SK-N-SH (cell line): ENCODE measurements around the gene TNNT2. TPM values are rescaled to one million over a fixed set of nuclear protein-coding genes. Genes with fewer than 3 reads are reported as not detected.

Experiments used
- CTCF ChIA-PET: fragments of 300-600, 350-600 bp; formaldehyde crosslinking; extraction: SDS; loops from one replicate; lab custom pipeline; 2021; lab: Yijun Ruan, JAX
- POLR2A ChIA-PET: fragments of 350-600 bp; sonication (Branson Sonifier 250); formaldehyde crosslinking; extraction: SDS; loops from one replicate; lab custom pipeline; 2020; ENCODE audit warnings: antibody characterized with exemption, inconsistent platforms; lab: Yijun Ruan, JAX
- DNase-seq: peaks from one replicate; pipeline ENCODE4 v3.0.0; 2012
- H2AFZ ChIP-seq: fragments of 200-600 bp; sonication (generic); 2 replicates; pipeline ENCODE4 v1.8.1; 2016; ENCODE audit warnings: antibody characterized with exemption, mild to moderate bottlenecking, low read depth
- H3F3A ChIP-seq: fragments of 200-600 bp; sonication (generic); replicated peaks from 2 replicates; pipeline ENCODE3; 2016; ENCODE audit warnings: antibody characterized with exemption, mild to moderate bottlenecking; ENCODE audit not compliant: insufficient read depth
- H3K27ac ChIP-seq, 2 experiments: fragments of 200-500 bp in 1 of 2; fragments of 200-600 bp in 1 of 2; sonication (Bioruptor generic) in 1 of 2; sonication (generic), shearing (Covaris generic) in 1 of 2; 2 replicates each; pipeline versions ENCODE4 v1.5.1 to v1.6.1; 2014 to 2016; ENCODE audit warnings: low read depth in 2 of 2, inconsistent platforms in 1 of 2, low read length in 1 of 2, mild to moderate bottlenecking in 1 of 2, mixed read lengths in 1 of 2
- H3K27me3 ChIP-seq: fragments of 200-600 bp; sonication (generic), shearing (Covaris generic); 2 replicates; pipeline ENCODE4 v1.6.1; 2016; ENCODE audit warnings: mixed run types; ENCODE audit not compliant: insufficient read depth
- H3K36me3 ChIP-seq, 2 experiments: fragments of 200-500 bp in 1 of 2; fragments of 200-600 bp in 1 of 2; sonication (Bioruptor generic) in 1 of 2; sonication (generic) in 1 of 2; replicated peaks in 1 of 2; 2 replicates each; pipeline versions ENCODE3 to v1.5.1; 2014 to 2016; ENCODE audit warnings: low read length in 1 of 2, mild to moderate bottlenecking in 1 of 2; ENCODE audit not compliant: insufficient read depth in 2 of 2, control insufficient read depth in 1 of 2
- H3K4me1 ChIP-seq, 2 experiments: fragments of 200-500 bp in 1 of 2; fragments of 200-600 bp in 1 of 2; sonication (Bioruptor generic) in 1 of 2; sonication (generic), shearing (Covaris generic) in 1 of 2; 2 replicates each; pipeline versions ENCODE4 v1.5.1 to v1.6.1; 2014 to 2016; ENCODE audit warnings: low read depth in 1 of 2, low read length in 1 of 2, mixed run types in 1 of 2; ENCODE audit not compliant: insufficient read depth in 2 of 2, control insufficient read depth in 1 of 2
- H3K4me2 ChIP-seq: fragments of 200-600 bp; sonication (generic), shearing (Covaris generic); 2 replicates; pipeline ENCODE4 v1.6.1; 2017; ENCODE audit warnings: mixed run types
- H3K4me3 ChIP-seq, 2 experiments: fragments of 200-500 bp in 1 of 2; fragments of 200-600 bp in 1 of 2; sonication (Bioruptor generic) in 1 of 2; sonication (generic), shearing (Covaris generic) in 1 of 2; 2 replicates each; pipeline versions ENCODE4 v1.5.1 to v1.8.1; 2014 to 2016; ENCODE audit warnings: low read depth in 2 of 2, inconsistent platforms in 1 of 2, low read length in 1 of 2, mild to moderate bottlenecking in 1 of 2, mixed read lengths in 1 of 2, moderate library complexity in 1 of 2
- H3K79me2 ChIP-seq: fragments of 200-600 bp; sonication (generic); 2 replicates; pipeline ENCODE4 v1.8.1; 2017; ENCODE audit warnings: mild to moderate bottlenecking; ENCODE audit not compliant: insufficient read depth
- H3K9ac ChIP-seq: fragments of 200-600 bp; sonication (generic); 2 replicates; pipeline ENCODE4 v1.6.1; 2017; ENCODE audit warnings: mixed run types
- H3K9me2 ChIP-seq: fragments of 200-600 bp; sonication (generic); 2 replicates; pipeline ENCODE4 v1.6.1; 2017; ENCODE audit warnings: mixed run types
- H3K9me3 ChIP-seq: fragments of 200-600 bp; sonication (generic); 2 replicates; pipeline ENCODE4 v1.6.1; 2017; ENCODE audit warnings: mixed run types, mild to moderate bottlenecking, moderate library complexity
- H4K20me1 ChIP-seq: fragments of 200-600 bp; sonication (generic); 2 replicates; pipeline ENCODE4 v1.6.1; 2017; ENCODE audit warnings: mild to moderate bottlenecking, mixed run types; ENCODE audit not compliant: insufficient read depth
- CTCF ChIP-seq: fragments of 200-600 bp; sonication (generic); IDR thresholded peaks from 2 replicates; pipeline ENCODE4 v1.6.1; 2017; ENCODE audit warnings: antibody characterized with exemption, mild to moderate bottlenecking, moderate library complexity
- ELF1 ChIP-seq: IDR thresholded peaks from 2 replicates; pipeline ENCODE4 v1.4.0; 2012
- MAX ChIP-seq: IDR thresholded peaks from 2 replicates; pipeline ENCODE4 v1.4.0; 2012; ENCODE audit warnings: low read depth
- POLR2AphosphoS5 ChIP-seq: IDR thresholded peaks from 2 replicates; pipeline ENCODE4 v1.6.1; 2012; ENCODE audit warnings: low read depth, low read length
- RAD21 ChIP-seq: IDR thresholded peaks from 2 replicates; pipeline ENCODE4 v1.6.1; 2012; ENCODE audit warnings: mild to moderate bottlenecking, low read length
- TAF1 ChIP-seq: IDR thresholded peaks from 2 replicates; pipeline ENCODE4 v1.6.1; 2012; ENCODE audit warnings: low read depth, mild to moderate bottlenecking, low read length, moderate library complexity, borderline replicate concordance
- WGBS: methylation state at CpG from one replicate; pipeline ENCODE4 v1.1.6; 2017; ENCODE audit warnings: low lambda C conversion rate; 5-methylcytosine and 5-hydroxymethylcytosine counted together
- polyA plus RNA-seq, 3 experiments: library from polyadenylated mRNA; depleted of rRNA; stranded (reverse); fragments of >200 nt; gene quantifications; 2 replicates each; pipeline ENCODE4 v1.2.3, GENCODE V29; 2012
- TF ChIP-seq, protein P1 (sequence below): fragments of 150-350 bp; IDR thresholded peaks from 2 replicates; pipeline ENCODE4 v1.6.1; 2017; ENCODE audit warnings: antibody characterized with exemption, low read length, low read depth, borderline replicate concordance

Gene TNNT2
- polyA plus RNA-seq, 1 of the 3 experiments (the other 2 are of a cell fraction), result 0.33 TPM

- Histone ChIP-seq H3K79me2 (no peaks in the 10 kb centered on the region), H4K20me1 (no peaks in the 10 kb centered on the region), H3K27me3 (peaks cover 6% of the 10 kb centered on the region; the same call in 1 of the 2 replicates), H3K4me1 (peaks cover 0 to 7% of the 10 kb centered on the region in 2 experiments; a peak in 1 of 4 replicates), H3K4me2 (no peak overlapping the region), H3K36me3 (no peaks in the 10 kb centered on the region), H3F3A (no peaks in the 10 kb centered on the region), H3K9me3 (no peaks in the 10 kb centered on the region), H2AFZ (no peak overlapping the region), H3K27ac (no peak overlapping the region), H3K4me3 (no peak overlapping the region), H3K9me2 (no peaks in the 10 kb centered on the region), H3K9ac (no peak overlapping the region)
- TF ChIP-seq MAX (no peak), POLR2AphosphoS5 (no peak), TAF1 (no peak)
- WGBS, result 67% methylated on average over 3 of the region's 3 CpGs
- POLR2A ChIA-PET, result no interaction called here
- no peak for DNase-seq
- CTCF ChIA-PET, result interaction anchor here (0.7 to 2.0 kb wide), 5 partner anchors 9 to 94 kb away, joined by 3 to 10 read pairs (median 4); no protein-coding TSS in a partner anchor
Observed at GRCh38 chr1:201418461-201418860, 41.0 kb upstream of the TNNT2 start.

DNA sequence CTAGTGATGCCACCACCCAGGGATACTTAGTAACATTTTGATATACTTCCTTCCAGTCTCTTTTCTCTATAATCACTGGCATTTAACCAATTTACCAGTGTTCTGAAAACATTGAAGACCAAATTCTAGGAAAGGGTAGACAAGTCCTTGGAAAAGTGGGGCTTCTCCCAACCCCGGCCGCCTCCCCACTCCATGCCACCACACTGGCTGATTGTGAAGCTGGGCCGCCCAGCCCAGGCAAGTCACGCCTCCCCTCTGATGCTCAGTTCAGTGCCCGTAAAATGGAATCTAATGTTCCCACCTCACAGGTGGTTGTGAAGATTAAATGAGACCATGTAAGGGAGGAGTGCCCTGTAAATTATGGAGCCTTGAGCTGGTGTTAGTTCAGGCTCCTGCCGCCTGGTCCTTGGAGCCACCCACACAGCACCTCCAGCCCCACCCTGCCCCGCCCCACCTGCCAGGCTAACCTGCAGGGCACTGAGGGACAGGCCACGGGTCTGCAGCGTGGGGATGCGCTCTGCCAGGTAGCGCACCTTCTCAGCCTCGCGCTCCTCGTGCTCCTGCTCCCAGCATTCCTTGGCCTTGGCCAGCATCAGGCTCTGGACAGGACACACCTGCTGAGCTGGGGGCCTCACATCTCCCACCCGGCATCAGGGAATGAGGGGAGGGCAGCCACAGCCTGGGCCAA lies 36.7 kb upstream of the TNNT2 start:
- Histone ChIP-seq H3F3A (no peaks in the 10 kb centered on the region), H3K36me3 (no peaks in the 10 kb centered on the region), H3K9me2 (no peaks in the 10 kb centered on the region), H3K4me1 (no peaks in the 10 kb centered on the region), H2AFZ (no peak overlapping the region), H3K27me3 (peaks cover 31% of the 10 kb centered on the region), H3K4me3 (no peak overlapping the region), H3K79me2 (no peaks in the 10 kb centered on the region), H4K20me1 (no peaks in the 10 kb centered on the region), H3K4me2 (no peak overlapping the region), H3K9me3 (no peaks in the 10 kb centered on the region), H3K9ac (no peak overlapping the region), H3K27ac (no peak overlapping the region)
- CTCF ChIA-PET, result interaction anchor here (1.5 to 1.8 kb wide), 4 partner anchors 8 to 68 kb away, joined by 3 to 7 read pairs (median 4); no protein-coding TSS in a partner anchor
- no peak for DNase-seq
- TF ChIP-seq CTCF (no peak), RAD21 (no peak), MAX (no peak), ELF1 (no peak)
- TF ChIP-seq, protein P1, sequence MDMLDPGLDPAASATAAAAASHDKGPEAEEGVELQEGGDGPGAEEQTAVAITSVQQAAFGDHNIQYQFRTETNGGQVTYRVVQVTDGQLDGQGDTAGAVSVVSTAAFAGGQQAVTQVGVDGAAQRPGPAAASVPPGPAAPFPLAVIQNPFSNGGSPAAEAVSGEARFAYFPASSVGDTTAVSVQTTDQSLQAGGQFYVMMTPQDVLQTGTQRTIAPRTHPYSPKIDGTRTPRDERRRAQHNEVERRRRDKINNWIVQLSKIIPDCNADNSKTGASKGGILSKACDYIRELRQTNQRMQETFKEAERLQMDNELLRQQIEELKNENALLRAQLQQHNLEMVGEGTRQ, result no peak
- POLR2A ChIA-PET, result interaction anchor here (0.6 kb wide), 1 partner anchor 21 kb away, joined by 5 read pairs; no protein-coding TSS in a partner anchor
- WGBS, result 79% methylated on average over 15 of the region's 15 CpGs
